Right renal cortex interstitium (tissue), 3 donors: ENCODE data around the gene SORCS1. TPM values are rescaled to one million over a fixed set of nuclear protein-coding genes. Genes with fewer than 3 reads are reported as not detected.

ENCODE experiments used
- DNase-seq, 3 donors: peaks; one replicate each; pipeline ENCODE4 v3.0.0-alpha.2; 2013; ENCODE audit warnings: low read depth in 3 of 3, low spot score in 2 of 3
- polyA plus RNA-seq, 3 donors: library from polyadenylated mRNA; unstranded; fragments of 120-200 nt; gene quantifications; one replicate each; pipeline ENCODE4 v1.2.1, GENCODE V29; 2013; ENCODE audit not compliant: insufficient read length in 3 of 3

Gene SORCS1
- polyA plus RNA-seq, 3 donors = 12.0 to 21.6 (median 17.3) TPM

GRCh38 chr10:107002068-107002467, 162.4 kb downstream of the SORCS1 start:
- DNase-seq = no peak

- DNase-seq = no peak
Observed at GRCh38 chr10:106999118-106999707, 165.3 kb downstream of the SORCS1 start.

GRCh38 chr10:106997721-106998120, 166.8 kb downstream of the SORCS1 start:
- DNase-seq = no peak

GRCh38 chr10:106996510-106996909, 168.0 kb downstream of the SORCS1 start:
- no peak for DNase-seq

GRCh38 chr10:106992055-106992454, 172.5 kb downstream of the SORCS1 start:
- DNase-seq = no peak

- DNase-seq = no peak
Observed at GRCh38 chr10:106991091-106991490, 173.4 kb downstream of the SORCS1 start.

- DNase-seq = no peak
Observed at GRCh38 chr10:106987362-106987761, 177.1 kb downstream of the SORCS1 start.

GRCh38 chr10:106982268-106982667, 182.2 kb downstream of the SORCS1 start:
- no peak for DNase-seq

GRCh38 chr10:106981452-106982075, 182.9 kb downstream of the SORCS1 start:
- DNase-seq = no peak

- DNase-seq = no peak
Observed at GRCh38 chr10:106980495-106981451, 183.7 kb downstream of the SORCS1 start.

GRCh38 chr10:106978756-106979155, 185.8 kb downstream of the SORCS1 start:
- DNase-seq = no peak

GRCh38 chr10:106973716-106974115, 190.8 kb downstream of the SORCS1 start:
- no peak for DNase-seq

- DNase-seq = no peak
Observed at GRCh38 chr10:106973288-106973687, 191.2 kb downstream of the SORCS1 start.

- DNase-seq = no peak
Observed at GRCh38 chr10:106972381-106972780, 192.1 kb downstream of the SORCS1 start.

GRCh38 chr10:106971411-106971831, 193.1 kb downstream of the SORCS1 start:
- DNase-seq = no peak

- DNase-seq = no peak
Observed at GRCh38 chr10:106967452-106967851, 197.1 kb downstream of the SORCS1 start.

- DNase-seq = no peak
Observed at GRCh38 chr10:106960812-106961211, 203.7 kb downstream of the SORCS1 start.

GRCh38 chr10:106959521-106959920, 205.0 kb downstream of the SORCS1 start:
- DNase-seq = no peak

GRCh38 chr10:106958589-106959361, 205.7 kb downstream of the SORCS1 start:
- no peak for DNase-seq

GRCh38 chr10:106957823-106958588, 206.5 kb downstream of the SORCS1 start:
- no peak for DNase-seq
